GM12875 (cell line): ENCODE data around the gene BHLHE23.

Source experiments
- H3K4me3 ChIP-seq: one replicate; pipeline ENCODE4 v1.5.1; 2011; ENCODE audit warnings: low read depth, low read length, control low read depth
- TF ChIP-seq, protein P1 (sequence below): IDR thresholded peaks from 2 replicates; pipeline ENCODE4 v1.5.1; 2011; ENCODE audit warnings: low read depth, mild to moderate bottlenecking, control low read depth, inconsistent platforms, low read length, moderate library complexity, borderline replicate concordance; ENCODE audit not compliant: insufficient read depth

BHLHE23 gene

GRCh38 chr20:62987114-62987513 is 19.6 kb downstream of the BHLHE23 start:
- TF ChIP-seq, protein P1, sequence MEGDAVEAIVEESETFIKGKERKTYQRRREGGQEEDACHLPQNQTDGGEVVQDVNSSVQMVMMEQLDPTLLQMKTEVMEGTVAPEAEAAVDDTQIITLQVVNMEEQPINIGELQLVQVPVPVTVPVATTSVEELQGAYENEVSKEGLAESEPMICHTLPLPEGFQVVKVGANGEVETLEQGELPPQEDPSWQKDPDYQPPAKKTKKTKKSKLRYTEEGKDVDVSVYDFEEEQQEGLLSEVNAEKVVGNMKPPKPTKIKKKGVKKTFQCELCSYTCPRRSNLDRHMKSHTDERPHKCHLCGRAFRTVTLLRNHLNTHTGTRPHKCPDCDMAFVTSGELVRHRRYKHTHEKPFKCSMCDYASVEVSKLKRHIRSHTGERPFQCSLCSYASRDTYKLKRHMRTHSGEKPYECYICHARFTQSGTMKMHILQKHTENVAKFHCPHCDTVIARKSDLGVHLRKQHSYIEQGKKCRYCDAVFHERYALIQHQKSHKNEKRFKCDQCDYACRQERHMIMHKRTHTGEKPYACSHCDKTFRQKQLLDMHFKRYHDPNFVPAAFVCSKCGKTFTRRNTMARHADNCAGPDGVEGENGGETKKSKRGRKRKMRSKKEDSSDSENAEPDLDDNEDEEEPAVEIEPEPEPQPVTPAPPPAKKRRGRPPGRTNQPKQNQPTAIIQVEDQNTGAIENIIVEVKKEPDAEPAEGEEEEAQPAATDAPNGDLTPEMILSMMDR = no peak
- H3K4me3 ChIP-seq = no peak overlapping the region

GRCh38 chr20:62986257-62986800 is 20.4 kb downstream of the BHLHE23 start:
- TF ChIP-seq, protein P1 = no peak
- H3K4me3 ChIP-seq = no peak overlapping the region

DNA sequence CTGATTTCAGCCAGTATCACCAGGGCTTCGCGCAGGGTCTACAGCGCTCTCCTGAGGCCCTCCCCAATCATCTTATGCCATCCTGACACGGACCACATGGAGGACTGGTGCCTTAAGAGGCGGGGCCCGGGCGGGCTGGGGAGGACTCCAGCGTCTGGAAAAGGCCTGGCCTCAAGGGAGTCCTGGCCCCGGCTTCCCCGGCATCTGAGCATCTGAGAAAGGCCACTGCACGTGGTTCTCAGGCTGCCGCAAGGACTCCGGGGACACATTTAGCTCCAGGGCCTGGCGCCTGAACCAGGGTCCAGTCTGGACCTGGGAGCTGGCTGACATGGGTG is 21.4 kb downstream of the BHLHE23 start:
- H3K4me3 ChIP-seq = no peak overlapping the region
- TF ChIP-seq, protein P1 = no peak

- TF ChIP-seq, protein P1 = no peak
- H3K4me3 ChIP-seq = no peak overlapping the region
Measured at GRCh38 chr20:62984666-62985443, 21.9 kb downstream of the BHLHE23 start.

- TF ChIP-seq, protein P1 = no peak
- H3K4me3 ChIP-seq = no peak overlapping the region
Measured at GRCh38 chr20:62983210-62983609, 23.6 kb downstream of the BHLHE23 start.

- H3K4me3 ChIP-seq = no peak overlapping the region
- TF ChIP-seq, protein P1 = no peak
Measured at GRCh38 chr20:62982124-62983075, 24.4 kb downstream of the BHLHE23 start.
